ENCODE results near the gene GPC6. TPM values are rescaled to one million over a fixed set of nuclear protein-coding genes. Genes with fewer than 3 reads are reported as not detected.

Gene GPC6
- total and polyA plus RNA-seq, 4 donors, result 5.9 to 29.1 (median 18.2) TPM

DNA sequence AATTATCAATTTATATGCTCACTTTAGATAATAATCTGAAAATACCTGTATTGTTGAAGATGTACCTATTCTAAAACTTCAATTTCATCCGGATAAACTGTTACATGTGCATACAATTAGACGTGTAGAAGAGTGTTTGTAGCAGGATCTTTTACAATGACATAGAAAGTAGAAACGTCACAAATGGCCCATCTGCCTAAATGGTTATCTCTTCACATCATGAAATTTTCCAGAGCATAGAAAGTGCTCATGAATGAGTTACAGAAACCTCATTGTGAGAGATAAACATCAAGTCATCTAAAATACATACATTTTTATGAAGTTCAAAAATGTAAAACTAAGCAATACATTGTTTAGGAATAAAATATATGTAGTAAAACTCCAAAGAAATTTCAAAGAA, 607.4 kb downstream of the GPC6 start:
- Histone ChIP-seq H3K4me1 (ENCODE audit: control insufficient read depth in 4 of 4, insufficient read depth in 4 of 4, low read length in 3 of 4) (peaks cover 0 to 2% (median 0%) of the 10 kb centered on the region in 4 donors), H3K27ac (ENCODE audit: low read depth in 1 of 2, low read length in 2 of 2) (no peak overlapping the region), H3K9me3 (ENCODE audit: control insufficient read depth in 4 of 4, low read length in 3 of 4) (no peaks in the 10 kb centered on the region), H3K36me3 (ENCODE audit: control insufficient read depth in 4 of 4, insufficient read depth in 3 of 4, low read depth in 1 of 4, low read length in 3 of 4) (no peaks in the 10 kb centered on the region), H3K9ac (ENCODE audit: low read depth in 1 of 2, low read length in 2 of 2) (no peak overlapping the region), H3K27me3 (ENCODE audit: control insufficient read depth in 4 of 4, insufficient read depth in 4 of 4, low read length in 3 of 4) (no peaks in the 10 kb centered on the region), H3K4me3 (ENCODE audit: low read depth in 1 of 3, low read length in 3 of 3) (no peak overlapping the region)
- TF ChIP-seq, protein P1, sequence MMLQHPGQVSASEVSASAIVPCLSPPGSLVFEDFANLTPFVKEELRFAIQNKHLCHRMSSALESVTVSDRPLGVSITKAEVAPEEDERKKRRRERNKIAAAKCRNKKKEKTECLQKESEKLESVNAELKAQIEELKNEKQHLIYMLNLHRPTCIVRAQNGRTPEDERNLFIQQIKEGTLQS (IDR thresholded peaks at IDR 0.05), result no peak
- no peak for TF ChIP-seq JUND (IDR thresholded peaks at IDR 0.05)
- TF ChIP-seq FOXA1 (IDR thresholded peaks at IDR 0.05), result no peak
- TF ChIP-seq TAF1 (conservative IDR thresholded peaks at IDR 0.05), result no peak
- no peak for TF ChIP-seq EGR1 (IDR thresholded peaks at IDR 0.05; ENCODE audit: low read depth in 2 of 2)
- TF ChIP-seq HNF4G (IDR thresholded peaks at IDR 0.05), result no peak
- TF ChIP-seq, protein P2, sequence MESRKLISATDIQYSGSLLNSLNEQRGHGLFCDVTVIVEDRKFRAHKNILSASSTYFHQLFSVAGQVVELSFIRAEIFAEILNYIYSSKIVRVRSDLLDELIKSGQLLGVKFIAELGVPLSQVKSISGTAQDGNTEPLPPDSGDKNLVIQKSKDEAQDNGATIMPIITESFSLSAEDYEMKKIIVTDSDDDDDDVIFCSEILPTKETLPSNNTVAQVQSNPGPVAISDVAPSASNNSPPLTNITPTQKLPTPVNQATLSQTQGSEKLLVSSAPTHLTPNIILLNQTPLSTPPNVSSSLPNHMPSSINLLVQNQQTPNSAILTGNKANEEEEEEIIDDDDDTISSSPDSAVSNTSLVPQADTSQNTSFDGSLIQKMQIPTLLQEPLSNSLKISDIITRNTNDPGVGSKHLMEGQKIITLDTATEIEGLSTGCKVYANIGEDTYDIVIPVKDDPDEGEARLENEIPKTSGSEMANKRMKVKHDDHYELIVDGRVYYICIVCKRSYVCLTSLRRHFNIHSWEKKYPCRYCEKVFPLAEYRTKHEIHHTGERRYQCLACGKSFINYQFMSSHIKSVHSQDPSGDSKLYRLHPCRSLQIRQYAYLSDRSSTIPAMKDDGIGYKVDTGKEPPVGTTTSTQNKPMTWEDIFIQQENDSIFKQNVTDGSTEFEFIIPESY (IDR thresholded peaks at IDR 0.05), result no peak
- no peak for TF ChIP-seq SP1 (IDR thresholded peaks at IDR 0.05)
- no peak for TF ChIP-seq HNF4A (conservative IDR thresholded peaks at IDR 0.05)
- TF ChIP-seq, protein P3, sequence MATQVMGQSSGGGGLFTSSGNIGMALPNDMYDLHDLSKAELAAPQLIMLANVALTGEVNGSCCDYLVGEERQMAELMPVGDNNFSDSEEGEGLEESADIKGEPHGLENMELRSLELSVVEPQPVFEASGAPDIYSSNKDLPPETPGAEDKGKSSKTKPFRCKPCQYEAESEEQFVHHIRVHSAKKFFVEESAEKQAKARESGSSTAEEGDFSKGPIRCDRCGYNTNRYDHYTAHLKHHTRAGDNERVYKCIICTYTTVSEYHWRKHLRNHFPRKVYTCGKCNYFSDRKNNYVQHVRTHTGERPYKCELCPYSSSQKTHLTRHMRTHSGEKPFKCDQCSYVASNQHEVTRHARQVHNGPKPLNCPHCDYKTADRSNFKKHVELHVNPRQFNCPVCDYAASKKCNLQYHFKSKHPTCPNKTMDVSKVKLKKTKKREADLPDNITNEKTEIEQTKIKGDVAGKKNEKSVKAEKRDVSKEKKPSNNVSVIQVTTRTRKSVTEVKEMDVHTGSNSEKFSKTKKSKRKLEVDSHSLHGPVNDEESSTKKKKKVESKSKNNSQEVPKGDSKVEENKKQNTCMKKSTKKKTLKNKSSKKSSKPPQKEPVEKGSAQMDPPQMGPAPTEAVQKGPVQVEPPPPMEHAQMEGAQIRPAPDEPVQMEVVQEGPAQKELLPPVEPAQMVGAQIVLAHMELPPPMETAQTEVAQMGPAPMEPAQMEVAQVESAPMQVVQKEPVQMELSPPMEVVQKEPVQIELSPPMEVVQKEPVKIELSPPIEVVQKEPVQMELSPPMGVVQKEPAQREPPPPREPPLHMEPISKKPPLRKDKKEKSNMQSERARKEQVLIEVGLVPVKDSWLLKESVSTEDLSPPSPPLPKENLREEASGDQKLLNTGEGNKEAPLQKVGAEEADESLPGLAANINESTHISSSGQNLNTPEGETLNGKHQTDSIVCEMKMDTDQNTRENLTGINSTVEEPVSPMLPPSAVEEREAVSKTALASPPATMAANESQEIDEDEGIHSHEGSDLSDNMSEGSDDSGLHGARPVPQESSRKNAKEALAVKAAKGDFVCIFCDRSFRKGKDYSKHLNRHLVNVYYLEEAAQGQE (IDR thresholded peaks at IDR 0.05), result no peak
- no peak for TF ChIP-seq RAD21 (IDR thresholded peaks at IDR 0.05)
- TF ChIP-seq, protein P4, sequence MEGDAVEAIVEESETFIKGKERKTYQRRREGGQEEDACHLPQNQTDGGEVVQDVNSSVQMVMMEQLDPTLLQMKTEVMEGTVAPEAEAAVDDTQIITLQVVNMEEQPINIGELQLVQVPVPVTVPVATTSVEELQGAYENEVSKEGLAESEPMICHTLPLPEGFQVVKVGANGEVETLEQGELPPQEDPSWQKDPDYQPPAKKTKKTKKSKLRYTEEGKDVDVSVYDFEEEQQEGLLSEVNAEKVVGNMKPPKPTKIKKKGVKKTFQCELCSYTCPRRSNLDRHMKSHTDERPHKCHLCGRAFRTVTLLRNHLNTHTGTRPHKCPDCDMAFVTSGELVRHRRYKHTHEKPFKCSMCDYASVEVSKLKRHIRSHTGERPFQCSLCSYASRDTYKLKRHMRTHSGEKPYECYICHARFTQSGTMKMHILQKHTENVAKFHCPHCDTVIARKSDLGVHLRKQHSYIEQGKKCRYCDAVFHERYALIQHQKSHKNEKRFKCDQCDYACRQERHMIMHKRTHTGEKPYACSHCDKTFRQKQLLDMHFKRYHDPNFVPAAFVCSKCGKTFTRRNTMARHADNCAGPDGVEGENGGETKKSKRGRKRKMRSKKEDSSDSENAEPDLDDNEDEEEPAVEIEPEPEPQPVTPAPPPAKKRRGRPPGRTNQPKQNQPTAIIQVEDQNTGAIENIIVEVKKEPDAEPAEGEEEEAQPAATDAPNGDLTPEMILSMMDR (IDR thresholded peaks at IDR 0.05; ENCODE audit: low read depth, low read length, missing input control), result no peak
- no peak for TF ChIP-seq FOXA2 (IDR thresholded peaks at IDR 0.05)
- TF ChIP-seq GABPA (IDR thresholded peaks at IDR 0.05 in 1 of 2, conservative IDR thresholded peaks at IDR 0.05 in 1 of 2), result no peak
- TF ChIP-seq, protein P5, sequence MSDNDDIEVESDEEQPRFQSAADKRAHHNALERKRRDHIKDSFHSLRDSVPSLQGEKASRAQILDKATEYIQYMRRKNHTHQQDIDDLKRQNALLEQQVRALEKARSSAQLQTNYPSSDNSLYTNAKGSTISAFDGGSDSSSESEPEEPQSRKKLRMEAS (IDR thresholded peaks at IDR 0.05), result no peak
- TF ChIP-seq RXRA (IDR thresholded peaks at IDR 0.05), result no peak
- WGBS, result 89% methylated on average over 3 of the region's 3 CpGs
- no peak for DNase-seq (ENCODE audit: low spot score)

DNA sequence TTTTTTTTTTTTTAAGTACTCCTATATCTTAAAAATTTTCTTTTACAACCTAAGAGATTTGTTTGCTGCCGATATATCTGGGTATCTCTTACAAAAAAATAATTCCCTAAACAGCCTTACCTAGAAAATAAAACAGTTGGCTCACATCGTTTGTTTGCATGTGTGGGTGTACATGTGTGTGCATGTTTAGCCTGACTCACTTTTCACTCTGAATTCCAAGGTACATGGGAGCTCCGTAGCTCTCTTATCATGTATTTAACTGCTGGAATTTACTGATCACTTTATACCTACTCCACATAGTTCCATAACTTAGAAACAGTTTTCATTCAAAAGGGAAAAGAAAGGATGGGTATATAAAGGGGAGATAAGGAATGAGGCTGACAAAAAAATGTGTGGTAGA, 616.5 kb downstream of the GPC6 start:
- no peak overlapping the region for H3K4me3 ChIP-seq (ENCODE audit: low read depth in 1 of 3, low read length in 3 of 3)
- H3K27me3 ChIP-seq (ENCODE audit: control insufficient read depth in 4 of 4, insufficient read depth in 4 of 4, low read length in 3 of 4), result no peaks in the 10 kb centered on the region
- H3K27ac ChIP-seq (ENCODE audit: low read depth in 1 of 2, low read length in 2 of 2), result no peak overlapping the region
- WGBS, result 78% methylated on average over 3 of the region's 3 CpGs
- no peak for DNase-seq (ENCODE audit: low spot score)
- no peaks in the 10 kb centered on the region for H3K4me1 ChIP-seq (ENCODE audit: control insufficient read depth in 4 of 4, insufficient read depth in 4 of 4, low read length in 3 of 4)
- H3K9me3 ChIP-seq (ENCODE audit: control insufficient read depth in 4 of 4, low read length in 3 of 4), result no peaks in the 10 kb centered on the region
- no peaks in the 10 kb centered on the region for H3K36me3 ChIP-seq (ENCODE audit: control insufficient read depth in 4 of 4, insufficient read depth in 3 of 4, low read depth in 1 of 4, low read length in 3 of 4)
- TF ChIP-seq FOXA1 (IDR thresholded peaks at IDR 0.05), result no peak
- TF ChIP-seq, protein P2 (IDR thresholded peaks at IDR 0.05), result no peak
- TF ChIP-seq, protein P1 (IDR thresholded peaks at IDR 0.05), result no peak
- TF ChIP-seq TAF1 (conservative IDR thresholded peaks at IDR 0.05), result no peak
- TF ChIP-seq GABPA (IDR thresholded peaks at IDR 0.05 in 1 of 2, conservative IDR thresholded peaks at IDR 0.05 in 1 of 2), result no peak
- no peak for TF ChIP-seq NR2F2 (IDR thresholded peaks at IDR 0.05)
- TF ChIP-seq, protein P3 (IDR thresholded peaks at IDR 0.05), result no peak
- TF ChIP-seq HNF4G (IDR thresholded peaks at IDR 0.05), result no peak
- no peak overlapping the region for H3K9ac ChIP-seq (ENCODE audit: low read depth in 1 of 2, low read length in 2 of 2)

All from liver (tissue), 9 donors.